ENCODE measurements around the gene PCBD2.
"Not testable (repeated sequence)": the region's sequence is repeated elsewhere in the genome, so short reads cannot be mapped to it uniquely, and the experiment has no call there.

Gene PCBD2

GRCh38 chr5:134998068-134998467, 93.1 kb downstream of the PCBD2 start:
- in situ Hi-C loops (cut with MboI; ENCODE audit: low sequenced_read_pairs): not testable (repeated sequence)

GRCh38 chr5:135004376-135004775, 99.4 kb downstream of the PCBD2 start:
- in situ Hi-C loops (cut with MboI; ENCODE audit: low sequenced_read_pairs): no loop called here

DNA sequence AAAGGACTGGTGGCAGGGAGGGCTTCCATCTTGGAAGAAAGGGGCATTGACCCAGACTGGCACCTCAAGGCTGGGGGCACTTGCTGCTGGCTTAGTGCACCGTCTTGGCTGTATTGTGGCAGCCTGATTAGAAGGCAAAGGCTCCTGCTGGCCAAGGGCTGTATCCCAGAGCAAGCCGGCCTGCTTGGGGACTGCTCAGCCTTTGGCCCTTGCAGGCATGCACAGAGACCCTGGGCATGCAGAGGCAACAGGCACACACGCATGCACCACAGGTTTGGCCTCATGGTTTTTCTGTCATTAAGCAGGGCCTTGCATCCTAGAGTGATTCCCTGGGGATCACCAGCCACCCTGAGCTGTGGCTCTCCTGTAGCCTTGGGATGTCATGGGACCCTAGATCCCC, 100.1 kb downstream of the PCBD2 start:
- in situ Hi-C loops (cut with MboI; ENCODE audit: low sequenced_read_pairs): no loop called here

DNA sequence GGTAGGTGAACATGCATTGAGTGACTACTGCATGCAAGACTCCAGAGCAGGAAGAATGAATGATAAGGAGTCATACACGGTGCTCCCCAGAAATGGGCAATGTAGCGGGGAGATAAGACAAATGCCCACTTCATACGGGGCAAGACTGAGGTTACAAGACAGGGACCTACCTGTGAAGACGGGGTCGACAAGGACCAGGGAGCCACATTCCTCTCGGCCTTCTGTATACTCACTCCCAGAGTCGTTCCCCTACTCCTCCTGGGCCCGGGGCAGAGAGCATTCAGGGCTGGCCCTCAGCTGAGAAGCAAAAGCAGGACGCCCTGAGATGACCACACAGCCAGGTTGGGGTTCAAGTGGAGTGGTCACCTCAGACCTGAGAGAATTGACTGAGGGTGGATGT, 102.4 kb downstream of the PCBD2 start:
- in situ Hi-C loops (cut with MboI; ENCODE audit: low sequenced_read_pairs): no loop called here

DNA sequence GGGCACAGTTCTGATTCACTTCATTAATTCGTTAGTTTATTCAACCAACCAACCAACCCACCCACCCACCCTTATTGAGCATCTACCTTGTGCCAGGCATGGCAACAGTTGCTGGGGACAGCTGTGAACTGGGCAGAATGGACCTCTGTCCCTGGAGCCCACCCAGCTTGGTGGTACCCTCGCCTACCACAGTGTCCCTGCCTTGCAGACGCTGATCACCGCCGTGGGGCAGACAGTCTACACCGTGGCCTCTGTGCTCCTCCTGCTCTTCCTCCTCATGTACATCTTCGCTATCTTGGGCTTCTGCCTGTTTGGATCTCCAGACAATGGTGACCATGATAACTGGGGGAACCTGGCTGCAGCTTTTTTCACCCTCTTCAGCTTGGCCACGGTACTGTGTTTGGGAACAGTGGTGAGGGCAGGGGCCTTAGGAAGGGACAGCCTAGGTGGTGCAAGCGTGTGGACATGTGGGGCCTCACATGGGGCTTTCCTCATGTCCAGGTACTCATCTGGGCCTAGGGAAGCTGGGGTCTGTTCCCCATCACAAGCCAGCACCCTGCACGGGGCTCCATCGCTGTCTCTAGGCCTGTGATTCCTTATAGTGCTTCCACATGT, 102.9 kb downstream of the PCBD2 start:
- in situ Hi-C loops (cut with MboI; ENCODE audit: low sequenced_read_pairs): no loop called here

GRCh38 chr5:135008556-135008955, 103.6 kb downstream of the PCBD2 start:
- in situ Hi-C loops (cut with MboI; ENCODE audit: low sequenced_read_pairs): no loop called here

GRCh38 chr5:135008981-135009735, 104.2 kb downstream of the PCBD2 start:
- in situ Hi-C loops (cut with MboI; ENCODE audit: low sequenced_read_pairs): no loop called here

DNA sequence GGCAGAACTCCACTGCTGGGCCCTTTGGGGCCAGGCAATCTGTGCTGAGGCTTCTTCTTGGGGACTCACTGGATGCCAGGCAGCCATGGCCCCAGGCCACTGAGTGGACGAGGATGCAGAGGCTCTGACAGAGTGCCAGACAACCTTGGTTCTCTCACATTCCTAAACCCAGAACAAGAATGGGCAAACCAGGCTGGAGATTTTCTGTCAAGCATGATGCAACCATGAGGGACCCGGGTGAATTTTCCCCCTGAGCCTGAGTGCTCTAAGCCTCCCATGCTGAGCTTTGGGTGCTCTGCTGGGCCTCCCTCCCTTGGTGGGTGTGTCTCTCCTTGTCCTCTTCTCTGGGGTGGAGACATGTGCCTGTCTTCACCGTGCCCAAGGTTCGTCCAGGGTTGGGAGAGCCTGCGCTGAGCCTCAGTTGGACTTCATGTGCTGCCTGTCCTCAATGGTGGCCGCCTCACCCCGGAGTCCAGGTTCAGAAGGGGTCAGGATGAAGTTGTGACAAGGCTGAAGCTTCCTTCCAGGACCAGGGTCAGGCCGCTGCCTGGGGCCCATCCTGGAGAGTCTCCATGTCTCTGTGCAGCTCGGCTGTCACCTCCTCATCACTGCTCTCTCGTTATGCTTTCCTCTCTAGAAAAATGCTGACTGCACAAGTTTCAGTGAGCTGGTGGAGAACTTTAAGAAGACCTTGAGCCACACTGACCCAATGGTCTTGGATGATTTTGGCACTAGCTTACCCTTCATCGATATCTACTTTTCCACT, 105.0 kb downstream of the PCBD2 start:
- in situ Hi-C loops (cut with MboI; ENCODE audit: low sequenced_read_pairs): no loop called here

DNA sequence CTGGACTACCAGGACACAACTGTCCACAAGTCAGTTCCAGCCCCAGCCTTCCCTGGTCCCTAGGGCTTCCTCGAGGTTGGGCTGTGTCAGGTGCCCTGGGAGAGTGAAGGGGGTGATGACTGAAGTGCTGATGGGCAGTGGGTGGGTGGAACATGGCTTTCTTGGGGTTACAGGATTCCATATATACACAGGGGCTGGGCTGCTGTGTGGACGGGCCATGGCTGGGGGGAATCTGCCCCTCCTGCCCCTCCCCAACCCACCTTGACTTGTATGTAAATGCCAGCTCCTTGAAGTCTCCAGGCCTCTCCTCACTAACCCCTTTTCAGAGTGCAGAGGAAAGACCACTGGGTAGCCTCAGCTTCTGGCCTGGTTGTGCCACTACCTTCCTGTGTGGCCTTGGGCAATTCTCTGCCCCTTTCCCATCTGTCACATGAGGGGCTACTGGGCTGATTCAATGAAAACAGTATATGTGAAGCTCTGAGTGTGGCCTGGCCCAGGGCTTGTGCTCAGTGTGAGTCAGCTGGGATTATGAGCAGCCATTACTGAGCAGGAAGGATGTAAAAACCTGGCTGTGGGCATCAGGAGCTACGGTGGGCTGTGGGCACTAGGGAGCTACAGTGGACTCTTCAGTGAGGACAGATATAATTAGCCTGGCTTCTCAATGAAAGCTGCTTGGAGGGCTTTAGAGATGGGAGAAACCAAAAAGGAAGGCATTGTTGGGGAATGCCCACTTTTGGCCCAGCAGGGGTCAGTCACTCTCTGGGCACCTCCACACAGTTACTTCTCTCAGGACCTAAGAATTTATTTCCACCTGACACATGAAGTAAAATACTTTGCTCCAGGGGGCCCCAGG, 105.8 kb downstream of the PCBD2 start:
- in situ Hi-C loops (cut with MboI; ENCODE audit: low sequenced_read_pairs): no loop called here

DNA sequence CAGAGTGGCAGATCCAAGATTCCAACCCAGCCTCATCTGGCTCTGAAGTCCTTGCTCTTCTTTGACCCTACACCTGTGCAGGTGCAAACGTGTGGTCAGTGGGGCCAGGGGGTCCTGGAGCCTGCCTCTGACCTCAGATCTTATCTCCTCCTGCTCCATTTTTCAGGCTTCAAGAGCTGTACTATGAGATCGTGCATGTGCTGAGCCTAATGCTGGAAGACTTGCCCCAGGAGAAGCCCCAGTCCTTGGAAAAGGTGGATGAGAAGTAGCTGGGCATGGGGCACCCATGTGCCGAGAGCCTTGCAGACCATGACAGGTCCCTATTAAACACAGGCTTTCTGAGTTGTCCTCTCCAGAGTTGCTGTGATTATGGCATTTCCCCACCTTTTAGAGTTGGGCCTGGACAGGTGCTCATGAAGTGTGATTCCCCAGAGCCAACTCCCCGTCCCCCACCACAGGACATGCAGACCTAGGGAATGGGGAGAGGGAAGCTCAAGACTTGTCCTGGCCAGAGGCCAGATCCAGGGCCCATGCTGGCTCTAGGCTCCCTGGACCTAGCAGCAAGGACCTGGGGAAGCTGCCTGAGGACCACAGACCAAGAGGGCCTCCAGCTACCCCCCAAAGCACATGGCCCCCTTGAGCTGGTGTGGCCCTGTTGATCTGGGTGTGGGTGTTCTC, 106.6 kb downstream of the PCBD2 start:
- in situ Hi-C loops (cut with MboI; ENCODE audit: low sequenced_read_pairs): no loop called here

DNA sequence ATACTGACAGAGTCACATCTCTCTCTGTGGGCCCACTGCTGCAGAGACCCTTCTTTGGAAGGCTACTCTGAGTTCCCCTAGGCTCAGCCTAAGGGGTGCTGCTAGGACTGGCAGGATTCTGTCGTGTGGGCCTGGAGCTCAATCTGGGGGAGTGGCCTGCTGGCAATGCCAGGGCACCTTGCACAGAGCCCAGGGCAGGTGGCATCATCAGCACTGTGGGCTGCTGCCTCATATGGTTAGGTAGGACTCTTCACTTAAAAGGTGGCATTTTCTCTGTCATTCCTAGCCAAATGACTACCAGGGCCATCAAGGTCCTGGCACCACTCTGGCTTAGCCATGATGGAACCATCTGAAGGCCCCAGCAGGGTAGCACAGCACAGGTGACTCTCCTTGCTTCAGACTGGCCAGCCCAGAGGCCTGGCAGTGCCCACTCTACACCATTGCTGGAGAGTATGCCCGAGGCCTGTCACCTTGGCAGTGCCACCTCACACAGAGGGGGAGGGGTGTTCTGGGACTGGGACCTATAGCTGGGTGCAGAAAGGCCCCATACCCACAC, 107.2 kb downstream of the PCBD2 start:
- in situ Hi-C loops (cut with MboI; ENCODE audit: low sequenced_read_pairs): no loop called here
